Mesodermal cell (in vitro differentiated cells): ENCODE data around the gene CBFA2T3.

Experiments
- H3K27ac ChIP-seq: 2 replicates; pipeline ENCODE4 v1.7.0; 2013; ENCODE audit warnings: mild to moderate bottlenecking, low read depth, low read length, moderate library complexity; ENCODE audit not compliant: severe bottlenecking
- H3K36me3 ChIP-seq: 2 replicates; pipeline ENCODE4 v1.7.1; 2013; ENCODE audit warnings: mild to moderate bottlenecking, low read length, moderate library complexity; ENCODE audit not compliant: control insufficient read depth, insufficient read depth
- H3K4me1 ChIP-seq: one replicate; pipeline ENCODE4 v1.7.1; 2013; ENCODE audit warnings: mild to moderate bottlenecking, low read length; ENCODE audit not compliant: insufficient read depth, control insufficient read depth, poor library complexity, severe bottlenecking
- H3K4me3 ChIP-seq: 2 replicates; pipeline ENCODE4 v1.7.0; 2013; ENCODE audit warnings: low read length, control low read depth, mild to moderate bottlenecking; ENCODE audit not compliant: insufficient read depth, poor library complexity, severe bottlenecking; ENCODE audit errors: extremely low read depth
- H3K9me3 ChIP-seq: 2 replicates; pipeline ENCODE4 v1.7.1; 2013; ENCODE audit warnings: mild to moderate bottlenecking, low read length, moderate library complexity; ENCODE audit not compliant: control insufficient read depth
- WGBS, 2 experiments: methylation state at CpG; one replicate each; pipeline ENCODE4 v1.1.5; 2013; ENCODE audit warnings: missing lambda C conversion rate in 2 of 2; ENCODE audit not compliant: insufficient coverage in 2 of 2; 5-methylcytosine and 5-hydroxymethylcytosine counted together

Gene CBFA2T3

GRCh38 chr16:88972349-88972748 lies 4.7 kb downstream of the CBFA2T3 start:
- H3K27ac ChIP-seq = no peak overlapping the region
- no peak overlapping the region for H3K4me3 ChIP-seq
- WGBS, 2 experiments = 78 to 83% methylated on average over 4 to 6 of the region's 6 CpGs
- no peaks in the 10 kb centered on the region for H3K4me1 ChIP-seq
- H3K9me3 ChIP-seq = no peaks in the 10 kb centered on the region
- H3K36me3 ChIP-seq = no peaks in the 10 kb centered on the region

GRCh38 chr16:88971371-88972097 lies 5.5 kb downstream of the CBFA2T3 start:
- Histone ChIP-seq H3K27ac (no peak overlapping the region), H3K4me1 (no peaks in the 10 kb centered on the region), H3K9me3 (no peaks in the 10 kb centered on the region), H3K36me3 (no peaks in the 10 kb centered on the region), H3K4me3 (no peak overlapping the region)
- WGBS, 2 experiments = 89 to 92% methylated on average over 23 to 28 of the region's 29 CpGs

GRCh38 chr16:88970539-88971065 lies 6.4 kb downstream of the CBFA2T3 start:
- no peaks in the 10 kb centered on the region for H3K9me3 ChIP-seq
- no peak overlapping the region for H3K27ac ChIP-seq
- 86 to 93% methylated on average over 23 to 31 of the region's 31 CpGs for WGBS, 2 experiments

GRCh38 chr16:88970050-88970449 lies 7.0 kb downstream of the CBFA2T3 start:
- H3K36me3 ChIP-seq = no peaks in the 10 kb centered on the region
- no peak overlapping the region for H3K27ac ChIP-seq
- no peaks in the 10 kb centered on the region for H3K9me3 ChIP-seq
- 88% methylated on average over 20 of the region's 20 CpGs for WGBS, 2 experiments
- no peaks in the 10 kb centered on the region for H3K4me1 ChIP-seq
- no peak overlapping the region for H3K4me3 ChIP-seq

More at GRCh38 chr16:88970539-88971065, 6.4 kb downstream of the CBFA2T3 start:
- Histone ChIP-seq H3K4me1 (no peaks in the 10 kb centered on the region), H3K4me3 (no peak overlapping the region), H3K36me3 (no peaks in the 10 kb centered on the region)

GRCh38 chr16:88969361-88969831 lies 7.6 kb downstream of the CBFA2T3 start:
- 65 to 67% methylated on average over 11 to 16 of the region's 22 CpGs for WGBS, 2 experiments

GRCh38 chr16:88968589-88969280 lies 8.3 kb downstream of the CBFA2T3 start:
- 85 to 97% methylated on average over 21 to 31 of the region's 31 CpGs for WGBS, 2 experiments
- Histone ChIP-seq H3K4me1 (no peaks in the 10 kb centered on the region), H3K4me3 (no peak overlapping the region), H3K27ac (no peak overlapping the region), H3K36me3 (no peaks in the 10 kb centered on the region), H3K9me3 (no peaks in the 10 kb centered on the region)

More at GRCh38 chr16:88969361-88969831, 7.6 kb downstream of the CBFA2T3 start:
- Histone ChIP-seq H3K27ac (no peak overlapping the region), H3K36me3 (no peaks in the 10 kb centered on the region), H3K4me3 (no peak overlapping the region), H3K9me3 (no peaks in the 10 kb centered on the region), H3K4me1 (no peaks in the 10 kb centered on the region)

GRCh38 chr16:88967830-88968588 lies 9.0 kb downstream of the CBFA2T3 start:
- Histone ChIP-seq H3K4me1 (no peaks in the 10 kb centered on the region), H3K27ac (no peak overlapping the region), H3K36me3 (no peaks in the 10 kb centered on the region), H3K9me3 (no peaks in the 10 kb centered on the region), H3K4me3 (no peak overlapping the region)
- 90 to 92% methylated on average over 15 to 28 of the region's 29 CpGs for WGBS, 2 experiments

GRCh38 chr16:88966986-88967829 lies 9.8 kb downstream of the CBFA2T3 start:
- no peaks in the 10 kb centered on the region for H3K9me3 ChIP-seq
- WGBS, 2 experiments = 92% methylated on average over 30 to 31 of the region's 47 CpGs
- no peak overlapping the region for H3K27ac ChIP-seq
- no peak overlapping the region for H3K4me3 ChIP-seq
- no peaks in the 10 kb centered on the region for H3K4me1 ChIP-seq
- no peaks in the 10 kb centered on the region for H3K36me3 ChIP-seq

- 92 to 93% methylated on average over 14 to 15 of the region's 19 CpGs for WGBS, 2 experiments
Observed at GRCh38 chr16:88965826-88966480, 11.1 kb downstream of the CBFA2T3 start.

More at GRCh38 chr16:88965826-88966480, 11.1 kb downstream of the CBFA2T3 start:
- no peaks in the 10 kb centered on the region for H3K4me1 ChIP-seq
- H3K27ac ChIP-seq = no peak overlapping the region
- no peaks in the 10 kb centered on the region for H3K9me3 ChIP-seq
- no peaks in the 10 kb centered on the region for H3K36me3 ChIP-seq
- H3K4me3 ChIP-seq = no peak overlapping the region
